Mononuclear cell (primary cell): Measurements from ENCODE around the gene ATOX1. TPM values are rescaled to one million over a fixed set of nuclear protein-coding genes. Genes with fewer than 3 reads are reported as not detected.
"Not testable (repeated sequence)": the region's sequence is repeated elsewhere in the genome, so short reads cannot be mapped to it uniquely, and the experiment has no call there.

Source experiments
- H3K27me3 ChIP-seq: 2 replicates; pipeline ENCODE4 v1.6.0; 2011; ENCODE audit warnings: low read length, control low read depth; ENCODE audit not compliant: insufficient read depth
- H3K4me1 ChIP-seq: 2 replicates; pipeline ENCODE4 v1.5.1; 2011; ENCODE audit warnings: mild to moderate bottlenecking, low read length, control low read depth; ENCODE audit not compliant: insufficient read depth
- H3K4me3 ChIP-seq: 2 replicates; pipeline ENCODE4 v1.5.1; 2011; ENCODE audit warnings: mild to moderate bottlenecking, low read length, moderate library complexity
- H3K9me3 ChIP-seq: 2 replicates; pipeline ENCODE4 v1.5.1; 2011; ENCODE audit warnings: low read depth, mild to moderate bottlenecking, control low read depth, low read length
- total RNA-seq: library from RNA; depleted of rRNA; stranded (reverse); fragments of >200 nt; gene quantifications from one replicate; pipeline ENCODE4 v1.2.3, GENCODE V29; 2012

ATOX1 gene
- total RNA-seq, 1 donor: 18.1 TPM

DNA sequence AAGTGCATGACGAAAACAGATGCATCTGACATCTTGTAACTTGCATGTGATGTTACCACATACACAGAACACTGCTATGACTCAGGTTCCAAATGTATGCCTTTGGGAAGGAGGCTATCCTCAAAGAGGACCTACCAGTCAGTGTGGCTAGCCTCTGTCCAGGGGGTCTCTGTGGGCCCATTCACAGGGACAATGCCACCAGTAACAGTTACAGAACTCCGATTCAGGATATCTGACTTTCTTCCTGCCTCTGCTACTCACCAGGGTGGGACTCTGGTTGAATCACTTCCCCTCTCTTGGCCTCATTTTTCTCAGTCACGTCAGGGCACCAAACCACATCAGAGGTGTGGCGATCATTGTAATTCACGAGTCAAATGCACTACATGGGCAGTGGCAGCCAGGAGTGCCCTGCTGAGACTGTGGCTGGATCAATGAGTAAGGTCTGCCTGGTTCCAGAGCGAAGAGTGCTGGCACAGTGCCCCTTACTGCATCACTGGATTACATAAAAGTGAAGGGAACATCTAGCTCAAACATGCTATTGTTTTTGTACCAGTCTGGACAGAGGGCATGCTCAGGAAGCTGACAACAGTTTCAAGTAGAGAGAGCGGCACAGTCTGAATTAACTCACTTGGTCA, 13.2 kb downstream of the ATOX1 start:
- Histone ChIP-seq H3K4me1 (peaks cover 51% of the 10 kb centered on the region), H3K4me3 (no peak overlapping the region), H3K27me3 (no peaks in the 10 kb centered on the region), H3K9me3 (no peaks in the 10 kb centered on the region)

DNA sequence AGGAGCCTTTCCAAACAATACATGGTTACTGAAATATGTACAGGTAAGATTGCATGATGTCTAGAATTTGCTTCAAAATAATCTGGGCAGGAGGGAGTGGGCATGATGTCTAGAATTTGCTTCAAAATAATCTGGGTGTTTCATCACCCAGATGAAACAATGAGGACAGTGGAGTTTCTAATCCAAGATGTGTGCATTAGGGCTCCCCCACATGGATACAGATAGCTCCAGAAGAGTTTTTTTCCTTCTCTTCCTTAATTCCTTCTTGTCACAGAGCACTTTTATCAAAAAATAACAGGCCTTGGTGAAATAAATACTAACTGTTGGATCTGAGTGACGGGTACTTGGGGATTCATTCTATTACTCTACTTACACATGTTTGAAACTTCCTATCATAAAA, 14.9 kb downstream of the ATOX1 start:
- Histone ChIP-seq H3K4me1 (peaks cover 37% of the 10 kb centered on the region), H3K9me3 (no peaks in the 10 kb centered on the region), H3K27me3 (no peaks in the 10 kb centered on the region), H3K4me3 (no peak overlapping the region)

DNA sequence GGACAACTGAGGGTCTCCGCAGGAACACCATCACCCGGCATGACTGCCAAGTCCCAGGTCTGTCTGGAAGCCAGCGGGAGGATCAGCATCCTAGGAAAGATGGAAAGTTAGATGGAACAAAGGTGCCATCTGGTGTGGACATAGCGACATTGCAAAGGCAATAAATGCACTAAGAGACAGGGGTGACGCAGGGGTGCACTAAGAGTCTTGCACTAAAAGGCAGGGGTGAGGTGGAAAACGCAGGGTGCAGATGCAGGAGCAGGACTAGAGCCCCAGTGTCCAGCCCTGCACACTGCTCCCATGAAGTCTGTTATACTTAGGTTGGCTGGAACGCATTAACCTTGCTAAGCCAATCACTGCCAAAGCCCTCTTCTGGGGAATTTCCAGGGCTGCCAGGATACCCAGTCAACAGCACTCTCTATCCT, 15.5 kb downstream of the ATOX1 start:
- Histone ChIP-seq H3K27me3 (no peaks in the 10 kb centered on the region), H3K4me1 (peaks cover 37% of the 10 kb centered on the region), H3K4me3 (no peak overlapping the region), H3K9me3 (no peaks in the 10 kb centered on the region)

DNA sequence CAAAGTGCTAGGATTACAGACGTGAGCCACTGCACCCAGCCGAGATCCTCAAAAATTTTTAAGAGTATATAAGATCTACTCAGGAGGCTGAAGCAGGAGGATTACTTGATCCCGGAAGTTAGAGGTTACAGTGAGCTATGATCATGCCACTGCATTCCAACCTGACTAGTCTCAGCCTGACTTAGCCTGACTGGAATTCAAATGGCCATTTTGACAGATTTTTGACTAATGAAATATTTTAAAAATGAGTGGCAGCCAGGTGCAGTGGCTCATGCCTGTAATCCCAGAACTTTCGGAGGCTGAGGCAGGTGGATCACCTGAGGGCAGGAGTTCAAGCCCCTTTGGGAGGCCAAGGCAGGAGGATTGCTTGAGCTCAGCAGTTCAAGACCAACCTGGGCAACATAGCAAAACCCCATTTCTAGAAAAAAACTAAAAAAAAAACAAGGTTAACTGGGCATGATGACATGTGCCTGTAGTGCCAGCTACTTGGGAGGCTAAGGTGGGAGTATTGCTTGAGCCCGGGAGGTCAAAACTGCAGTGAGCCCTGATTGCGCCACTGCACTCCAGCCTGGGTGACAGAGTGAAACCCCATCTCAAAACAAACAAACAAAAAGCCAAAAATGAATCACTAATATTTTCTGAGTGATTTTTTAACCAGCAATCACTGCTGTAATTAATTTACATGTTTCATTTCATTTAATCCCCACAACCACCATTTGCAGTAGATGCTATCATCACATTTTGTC, 16.6 kb downstream of the ATOX1 start:
- Histone ChIP-seq H3K9me3 (no peaks in the 10 kb centered on the region), H3K4me3 (no peak overlapping the region), H3K4me1 (peaks cover 33% of the 10 kb centered on the region), H3K27me3 (no peaks in the 10 kb centered on the region)

DNA sequence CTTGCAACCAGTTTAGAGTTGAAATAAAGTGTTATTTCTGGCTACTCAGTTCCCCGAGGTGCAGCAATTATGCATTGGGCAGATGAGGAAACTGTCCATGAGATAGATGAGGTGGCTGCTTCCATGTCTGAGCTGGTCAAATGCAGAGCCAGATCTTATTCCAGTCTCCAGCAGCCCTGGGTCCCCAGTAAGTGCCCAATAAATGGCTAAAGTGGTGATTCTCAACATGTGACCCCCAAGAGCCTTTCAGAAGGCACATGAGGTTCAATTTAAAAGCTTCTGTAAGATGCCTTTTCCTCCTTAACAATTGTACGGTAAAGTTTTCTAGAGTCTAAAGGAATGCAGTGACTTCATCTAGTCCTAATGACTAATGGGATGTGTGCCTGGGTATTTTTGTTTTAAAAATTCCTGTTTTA, 17.5 kb downstream of the ATOX1 start:
- Histone ChIP-seq H3K9me3 (no peaks in the 10 kb centered on the region), H3K4me1 (peaks cover 24% of the 10 kb centered on the region), H3K27me3 (no peaks in the 10 kb centered on the region), H3K4me3 (no peak overlapping the region)

DNA sequence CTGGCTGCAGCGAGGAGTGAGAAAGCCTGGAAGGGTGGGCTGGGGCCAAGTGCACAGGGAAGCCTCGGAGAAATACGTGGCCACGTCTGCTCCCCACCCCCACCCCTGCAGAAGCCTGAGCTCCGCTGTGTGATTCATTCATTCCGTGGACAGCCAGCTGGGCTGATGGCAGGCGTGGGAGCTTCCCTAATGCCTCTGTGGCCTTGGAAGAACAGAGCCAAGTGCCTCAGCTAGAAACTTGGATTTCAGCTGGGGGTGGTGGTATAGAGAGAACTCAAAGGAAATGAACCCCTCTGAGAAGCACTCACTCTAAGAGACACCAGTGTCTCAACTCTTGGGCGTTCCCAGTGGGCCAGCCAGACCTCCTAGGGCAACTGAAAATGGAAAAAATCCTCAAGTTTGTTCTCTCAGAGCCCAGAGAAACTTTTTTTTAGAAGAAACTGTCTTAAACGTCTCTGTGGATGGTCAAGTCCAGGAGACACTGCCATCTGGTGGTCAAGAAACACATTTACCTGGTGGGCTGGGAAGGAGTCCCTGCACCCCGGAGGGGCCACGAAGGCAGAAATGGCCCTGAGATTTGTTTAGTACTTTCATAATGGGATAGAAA, 18.0 kb downstream of the ATOX1 start:
- Histone ChIP-seq H3K4me3 (no peak overlapping the region), H3K27me3 (no peaks in the 10 kb centered on the region), H3K9me3 (no peaks in the 10 kb centered on the region), H3K4me1 (peaks cover 18% of the 10 kb centered on the region)

DNA sequence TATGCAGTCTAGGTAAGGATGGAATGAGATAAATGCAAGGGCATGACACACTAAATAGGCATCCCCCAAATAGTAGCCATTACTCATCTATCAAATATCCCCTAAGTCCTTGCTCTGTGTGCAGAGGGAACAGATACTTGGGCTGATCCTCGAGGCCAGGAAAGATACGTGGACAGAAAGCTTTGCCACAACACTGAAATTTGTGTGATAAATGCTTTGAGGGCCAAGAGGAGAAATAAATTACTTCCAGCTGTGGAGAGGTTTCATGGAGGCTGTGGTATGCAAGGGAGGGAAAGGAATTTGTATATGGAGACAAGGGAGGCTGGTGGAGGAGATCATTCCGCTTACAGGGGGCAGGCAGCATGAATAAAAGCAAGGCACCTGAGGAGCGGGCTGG, 18.5 kb downstream of the ATOX1 start:
- Histone ChIP-seq H3K27me3 (no peaks in the 10 kb centered on the region), H3K9me3 (no peaks in the 10 kb centered on the region), H3K4me1 (peaks cover 13% of the 10 kb centered on the region), H3K4me3 (no peak overlapping the region)

DNA sequence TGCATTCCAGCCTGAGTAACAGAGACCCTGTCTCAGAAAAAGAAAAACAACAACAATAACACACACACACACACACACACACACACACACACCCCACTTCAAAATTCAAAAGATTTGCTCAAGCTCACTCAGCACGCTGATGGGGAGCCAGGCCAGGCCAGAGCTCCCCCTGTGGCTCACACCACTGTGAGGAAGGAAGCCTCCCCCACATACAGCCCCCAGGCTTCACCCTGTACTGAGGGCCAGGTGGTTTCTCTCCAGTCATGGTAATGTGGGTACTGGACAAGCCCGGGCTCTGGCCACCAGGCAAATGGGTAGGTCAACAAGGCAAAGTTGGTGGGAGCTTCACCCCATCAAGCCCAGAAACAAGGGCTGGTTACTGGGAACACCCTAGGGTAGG, 19.0 kb downstream of the ATOX1 start:
- Histone ChIP-seq H3K9me3 (no peaks in the 10 kb centered on the region), H3K4me3 (no peak overlapping the region), H3K27me3 (no peaks in the 10 kb centered on the region), H3K4me1 (peaks cover 8% of the 10 kb centered on the region)

DNA sequence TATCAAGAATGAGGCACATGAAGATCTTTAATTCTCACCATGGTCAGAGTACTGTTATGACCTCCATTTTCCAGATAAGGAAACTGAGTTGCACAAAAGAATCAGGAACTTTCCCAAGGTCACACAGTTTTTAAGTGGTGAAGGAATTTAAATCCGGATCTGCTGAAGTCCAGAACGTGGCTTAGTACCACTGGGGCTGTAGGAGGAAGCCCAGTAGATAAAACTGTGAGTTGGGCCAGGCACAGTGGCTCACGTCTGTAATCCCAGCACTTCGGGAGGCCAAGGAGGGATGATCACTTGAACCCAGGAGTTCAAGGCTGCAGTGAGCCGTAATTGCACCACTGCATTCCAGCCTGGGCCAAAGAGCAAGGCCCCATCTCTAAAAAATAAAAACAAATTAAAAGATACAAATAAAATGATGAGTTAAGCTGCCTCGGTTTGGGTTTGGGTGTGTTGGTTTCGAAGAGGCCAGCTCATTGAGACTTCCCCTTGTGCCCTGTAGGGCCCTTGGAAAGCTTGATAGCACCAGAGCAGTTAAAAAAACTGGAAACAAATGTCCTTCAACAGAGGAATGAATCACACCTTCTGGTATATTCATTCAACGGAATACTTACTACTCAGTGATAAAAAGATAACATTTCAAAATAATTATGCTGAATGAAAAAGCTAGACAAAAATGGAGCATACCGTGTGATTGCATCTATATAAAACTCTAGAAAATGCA, 20.1 kb downstream of the ATOX1 start:
- Histone ChIP-seq H3K4me3 (no peak overlapping the region), H3K9me3 (no peaks in the 10 kb centered on the region), H3K4me1 (peaks cover 8% of the 10 kb centered on the region), H3K27me3 (no peaks in the 10 kb centered on the region)

DNA sequence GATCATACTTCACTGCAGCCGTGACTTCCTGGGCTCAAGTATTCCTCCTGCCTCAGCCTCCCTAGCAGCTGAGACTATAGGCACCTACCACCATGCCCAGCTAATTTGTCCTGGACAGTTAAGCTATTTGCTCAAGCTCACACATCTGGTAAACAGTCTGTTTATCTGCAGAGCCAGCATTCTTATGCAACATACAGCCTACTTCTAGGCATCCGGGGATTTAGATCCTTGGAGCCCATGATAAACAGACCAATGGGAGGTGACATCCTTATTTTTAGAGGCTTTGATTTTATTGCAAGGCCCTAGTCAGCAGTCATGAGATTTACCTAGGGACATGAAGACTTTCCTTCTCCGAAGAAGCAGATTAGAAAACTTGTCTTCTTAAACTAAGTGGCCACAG, 21.0 kb downstream of the ATOX1 start:
- Histone ChIP-seq H3K9me3 (no peaks in the 10 kb centered on the region), H3K27me3 (no peaks in the 10 kb centered on the region), H3K4me3 (no peak overlapping the region), H3K4me1 (peaks cover 8% of the 10 kb centered on the region)

DNA sequence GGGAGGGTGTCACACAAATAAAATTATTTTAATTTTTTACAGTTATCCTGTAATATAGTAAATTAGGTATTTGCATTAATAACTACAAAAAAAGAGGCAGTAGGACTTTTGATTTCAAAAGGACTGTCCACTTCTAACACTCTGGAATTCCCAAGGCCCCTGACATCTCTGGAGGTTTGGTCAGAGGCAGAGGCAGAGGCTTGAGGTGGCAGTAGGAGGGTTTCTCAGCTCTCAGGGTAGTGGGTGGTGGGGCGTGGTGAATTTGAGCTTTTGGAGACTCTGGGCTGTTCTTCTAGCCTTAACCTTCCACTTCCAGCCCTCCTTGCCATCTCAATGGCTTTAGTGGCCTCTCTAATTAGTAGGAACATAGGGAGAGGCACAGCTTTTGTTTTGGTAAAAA, 22.8 kb downstream of the ATOX1 start:
- H3K4me3 ChIP-seq: no peak overlapping the region
- peaks cover 4% of the 10 kb centered on the region for H3K4me1 ChIP-seq
- no peaks in the 10 kb centered on the region for H3K27me3 ChIP-seq
- no peaks in the 10 kb centered on the region for H3K9me3 ChIP-seq

DNA sequence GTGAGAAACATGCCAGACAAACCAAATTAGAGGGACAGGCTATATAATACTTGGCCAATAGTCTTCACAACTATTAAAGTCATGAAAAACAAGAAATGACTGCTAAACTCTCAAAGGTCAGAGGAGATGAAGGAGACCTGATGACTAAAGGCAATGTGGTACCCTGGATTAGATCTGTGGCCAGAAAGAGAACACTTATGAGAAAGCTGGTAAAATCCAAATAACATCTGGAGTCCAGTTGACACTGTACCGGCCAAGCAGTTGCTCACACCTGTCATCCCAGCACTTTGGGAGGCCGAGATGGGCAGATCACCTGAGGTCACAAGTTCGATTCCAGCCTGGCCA, 24.4 kb downstream of the ATOX1 start:
- H3K9me3 ChIP-seq: no peaks in the 10 kb centered on the region
- no peaks in the 10 kb centered on the region for H3K27me3 ChIP-seq
- no peaks in the 10 kb centered on the region for H3K4me1 ChIP-seq
- no peak overlapping the region for H3K4me3 ChIP-seq

DNA sequence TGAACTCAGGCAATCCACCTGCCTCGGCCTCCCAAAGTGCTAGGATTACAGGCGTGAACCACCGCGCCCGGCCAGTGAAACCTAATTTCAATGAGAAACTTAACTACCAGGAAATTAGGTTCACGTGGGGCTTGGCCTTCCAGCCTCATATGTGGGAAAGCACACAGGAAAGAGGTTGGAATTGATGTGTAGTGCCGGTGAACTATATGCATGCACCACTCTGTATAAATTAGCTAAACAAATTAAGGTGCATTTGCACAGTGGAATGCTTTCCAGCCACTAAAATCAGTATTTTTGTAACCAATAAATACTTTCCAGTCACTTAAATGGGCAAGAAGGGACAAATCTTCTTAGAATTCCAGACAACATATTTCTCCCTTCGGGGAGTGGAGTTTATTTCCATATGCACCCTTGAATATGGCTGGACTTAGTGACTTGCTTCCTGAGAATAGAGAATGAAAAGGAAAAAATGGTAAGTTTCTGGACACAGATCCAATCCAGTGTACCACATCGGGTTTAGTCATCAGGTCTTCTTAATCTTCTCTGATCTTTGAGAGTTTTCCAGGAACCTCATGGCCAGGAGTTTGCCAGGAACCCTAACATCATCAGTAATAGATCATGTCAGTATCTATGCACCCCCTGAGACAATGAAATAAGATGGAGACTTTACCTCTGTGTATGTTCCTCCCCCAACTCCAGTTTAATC, 24.9 kb downstream of the ATOX1 start:
- Histone ChIP-seq H3K27me3 (no peaks in the 10 kb centered on the region), H3K9me3 (no peaks in the 10 kb centered on the region), H3K4me3 (no peak overlapping the region), H3K4me1 (no peaks in the 10 kb centered on the region)

DNA sequence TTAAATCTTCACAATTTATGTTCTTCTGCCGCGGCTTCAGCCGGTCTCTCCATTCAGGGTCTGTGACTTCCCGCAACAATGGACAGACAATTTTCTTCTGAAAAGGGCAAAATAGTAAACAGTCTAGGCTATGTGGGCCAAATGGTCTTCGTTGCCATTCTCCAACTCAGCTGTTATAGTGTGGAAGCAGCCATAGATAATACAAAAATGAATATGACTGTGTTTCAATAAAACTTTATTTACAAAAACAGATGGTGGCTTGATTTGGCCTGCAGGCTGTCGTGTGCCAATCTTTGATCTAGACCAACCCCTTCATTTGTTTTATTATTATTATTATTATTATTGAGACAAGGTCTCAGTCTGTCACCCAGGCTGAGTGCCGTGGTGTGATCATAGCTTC, 28.1 kb downstream of the ATOX1 start:
- Histone ChIP-seq H3K4me3 (no peak overlapping the region), H3K27me3 (no peaks in the 10 kb centered on the region), H3K4me1 (no peaks in the 10 kb centered on the region), H3K9me3 (no peaks in the 10 kb centered on the region)

DNA sequence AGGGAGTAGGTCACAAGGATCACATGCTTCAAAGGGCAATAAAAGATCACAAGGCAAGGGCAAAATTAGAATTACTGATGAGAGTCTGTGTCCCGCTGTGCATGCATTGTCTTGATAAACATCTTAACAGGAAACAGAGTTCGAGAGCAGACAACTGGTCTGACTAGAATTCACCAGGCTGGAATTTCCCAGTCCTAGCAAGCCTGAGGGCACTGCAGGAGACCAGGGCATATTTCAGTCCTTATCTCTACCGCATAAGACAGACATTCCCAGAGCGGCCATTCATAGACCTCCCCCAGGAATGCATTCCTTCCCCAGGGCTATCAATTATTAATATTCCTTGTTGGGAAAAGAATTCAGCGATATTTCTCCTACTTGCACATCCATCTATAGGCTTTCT, 28.8 kb downstream of the ATOX1 start:
- not testable (repeated sequence) for H3K4me1 ChIP-seq, H3K27me3 ChIP-seq, H3K4me3 ChIP-seq, H3K9me3 ChIP-seq
